GM23338 (cell line): ENCODE measurements around the gene SYT2. TPM values are rescaled to one million over a fixed set of nuclear protein-coding genes. Genes with fewer than 3 reads are reported as not detected.

Experiments used
- ATAC-seq: fragments of 200-7000 bp; cut with Tn5 transposase; 3 replicates; pipeline ENCODE4 v1.9.1; 2020
- DNase-seq: peaks from one replicate; pipeline ENCODE4 v3.0.0-alpha.2; 2015; ENCODE audit warnings: low spot score
- H2AFZ ChIP-seq: fragments of 200-600 bp; sonication (generic); 2 replicates; pipeline ENCODE4 v1.8.0; 2016; ENCODE audit warnings: antibody characterized with exemption, mild to moderate bottlenecking, moderate library complexity
- H3F3A ChIP-seq: fragments of 200-600 bp; sonication (generic); replicated peaks from 2 replicates; pipeline ENCODE4 v1.8.0; 2017; ENCODE audit warnings: antibody characterized with exemption, mixed run types, low read depth
- H3K27ac ChIP-seq: fragments of 200-600 bp; sonication (generic); 2 replicates; pipeline ENCODE4 v1.6.1; 2016; ENCODE audit warnings: low read depth
- H3K27me3 ChIP-seq: fragments of 200-600 bp; sonication (generic); 2 replicates; pipeline ENCODE4 v1.8.0; 2016; ENCODE audit warnings: mild to moderate bottlenecking, mixed run types, moderate library complexity; ENCODE audit not compliant: insufficient read depth
- H3K36me3 ChIP-seq: fragments of 200-600 bp; sonication (generic); 2 replicates; pipeline ENCODE4 v1.8.0; 2016; ENCODE audit warnings: mild to moderate bottlenecking; ENCODE audit not compliant: insufficient read depth
- H3K4me1 ChIP-seq: fragments of 200-600 bp; sonication (generic); 2 replicates; pipeline ENCODE4 v1.8.0; 2016; ENCODE audit warnings: mild to moderate bottlenecking, moderate library complexity; ENCODE audit not compliant: insufficient read depth
- H3K4me2 ChIP-seq: fragments of 200-600 bp; sonication (generic); 2 replicates; pipeline ENCODE4 v1.7.1; 2017; ENCODE audit warnings: mixed run types
- H3K4me3 ChIP-seq: fragments of 200-600 bp; sonication (generic); 2 replicates; pipeline ENCODE4 v1.6.1; 2016; ENCODE audit warnings: mixed run types
- H3K79me2 ChIP-seq: fragments of 200-600 bp; sonication (generic); replicated peaks from 2 replicates; pipeline ENCODE4 v1.8.0; 2017; ENCODE audit warnings: mild to moderate bottlenecking; ENCODE audit not compliant: insufficient read depth
- H3K9me2 ChIP-seq: fragments of 200-600 bp; sonication (generic); 2 replicates; pipeline ENCODE4 v1.8.0; 2017; ENCODE audit not compliant: insufficient read depth
- H4K20me1 ChIP-seq: fragments of 200-600 bp; sonication (generic); replicated peaks from 2 replicates; pipeline ENCODE4 v1.8.0; 2017; ENCODE audit warnings: mild to moderate bottlenecking; ENCODE audit not compliant: insufficient read depth
- H3K27ac Mint-ChIP-seq: 2 replicates; pipeline ENCODE4 v1.8.0; 2020; ENCODE audit warnings: inconsistent platforms, mild to moderate bottlenecking, moderate library complexity, mixed read lengths
- H3K27me3 Mint-ChIP-seq: 3 replicates; pipeline ENCODE4 v1.8.0; 2022; ENCODE audit warnings: low read depth, mild to moderate bottlenecking, moderate library complexity, mixed read lengths, inconsistent platforms; ENCODE audit not compliant: insufficient read depth, poor library complexity
- H3K36me3 Mint-ChIP-seq: 3 replicates; pipeline ENCODE4 v1.8.0; 2021; ENCODE audit warnings: low read depth, mild to moderate bottlenecking, inconsistent platforms, moderate library complexity, mixed read lengths
- H3K4me1 Mint-ChIP-seq: 3 replicates; pipeline ENCODE4 v1.8.0; 2020; ENCODE audit warnings: mild to moderate bottlenecking, inconsistent platforms, mixed read lengths
- H3K4me3 Mint-ChIP-seq: 3 replicates; pipeline ENCODE4 v1.8.0; 2021; ENCODE audit warnings: moderate library complexity, mild to moderate bottlenecking, inconsistent platforms, mixed read lengths
- H3K9me3 Mint-ChIP-seq: 3 replicates; pipeline ENCODE4 v1.8.0; 2020; ENCODE audit warnings: moderate library complexity, mild to moderate bottlenecking, inconsistent platforms, mixed read lengths
- CREB1 ChIP-seq: fragments of 250-450 bp; sonication (Bioruptor Pico); IDR thresholded peaks from 2 replicates; pipeline ENCODE4 v1.5.0; 2020; ENCODE audit warnings: low read depth, mild to moderate bottlenecking, moderate library complexity
- CTCF ChIP-seq, 2 experiments: fragments of 200-600 bp in 1 of 2; sonication (generic) in 1 of 2; conservative IDR thresholded peaks; 2 replicates each; pipeline versions ENCODE4 v1.5.1 to v1.6.1; 2016 to 2017; ENCODE audit warnings: antibody characterized with exemption in 2 of 2, low read depth in 2 of 2, mild to moderate bottlenecking in 2 of 2, moderate library complexity in 1 of 2
- ETS1 ChIP-seq: IDR thresholded peaks from 2 replicates; pipeline ENCODE4 v1.6.1; 2016; ENCODE audit warnings: antibody characterized with exemption
- EZH2 ChIP-seq: fragments of 200-600 bp; sonication (generic); IDR thresholded peaks from one replicate; pipeline ENCODE4 v1.8.0; 2017; ENCODE audit warnings: antibody characterized with exemption, mild to moderate bottlenecking, low read depth; ENCODE audit not compliant: unreplicated experiment
- EZH2phosphoT487 ChIP-seq: fragments of 200-600 bp; sonication (generic); IDR thresholded peaks from one replicate; pipeline ENCODE4 v1.8.1; 2018; ENCODE audit warnings: antibody characterized with exemption; ENCODE audit not compliant: unreplicated experiment
- JUNB ChIP-seq: IDR thresholded peaks from one replicate; pipeline ENCODE4 v1.6.1; 2016; ENCODE audit warnings: antibody characterized with exemption; ENCODE audit not compliant: unreplicated experiment
- NANOG ChIP-seq: IDR thresholded peaks from 2 replicates; pipeline ENCODE4 v1.6.1; 2016; ENCODE audit warnings: antibody characterized with exemption, borderline replicate concordance
- POLR2AphosphoS5 ChIP-seq: IDR thresholded peaks from 2 replicates; pipeline ENCODE4 v1.6.1; 2016; ENCODE audit warnings: antibody characterized with exemption, low read depth
- REST ChIP-seq: IDR thresholded peaks from one replicate; pipeline ENCODE4 v1.6.1; 2018; ENCODE audit warnings: antibody characterized with exemption; ENCODE audit not compliant: unreplicated experiment
- STAT1 ChIP-seq: IDR thresholded peaks from one replicate; pipeline ENCODE4 v1.6.1; 2016; ENCODE audit warnings: antibody characterized with exemption; ENCODE audit not compliant: unreplicated experiment
- ZNF114 ChIP-seq: fragments of 250-450 bp; sonication (Bioruptor Pico); IDR thresholded peaks from 2 replicates; pipeline ENCODE4 v1.5.0; 2020; ENCODE audit warnings: mild to moderate bottlenecking, moderate library complexity
- ZNF331 ChIP-seq: fragments of 250-450 bp; sonication (Bioruptor Pico); IDR thresholded peaks from 2 replicates; pipeline ENCODE4 v1.5.0; 2020; ENCODE audit warnings: low read depth, mild to moderate bottlenecking, moderate library complexity
- ZNF462 ChIP-seq: fragments of 250-450 bp; sonication (Bioruptor Pico); IDR thresholded peaks from 2 replicates; pipeline ENCODE4 v1.5.0; 2020; ENCODE audit warnings: mild to moderate bottlenecking, moderate library complexity
- polyA plus RNA-seq: library from polyadenylated mRNA; unstranded; fragments of >200 nt; fragmentation: Nextera tagmentation; extraction: Ambion mirVana; gene quantifications from 2 replicates; pipeline ENCODE4 v1.2.1, GENCODE V29; 2016
- total RNA-seq: library from RNA; depleted of rRNA; stranded (reverse); fragments of >200 nt; shearing (Covaris generic); gene quantifications from 2 replicates; pipeline ENCODE4 v1.2.3, GENCODE V29; 2014

The SYT2 gene
- total and polyA plus RNA-seq, 2 experiments from 2014 or later = 2.4 to 12.5 TPM

GRCh38 chr1:202624781-202625108 lies 85.5 kb downstream of the SYT2 start:
- peaks cover 6% of the 10 kb centered on the region for H3K27me3 Mint-ChIP-seq
- H3K9me3 Mint-ChIP-seq = no peaks in the 10 kb centered on the region
- H3K4me3 Mint-ChIP-seq = no peak overlapping the region
- Histone ChIP-seq H3K9me2 (no peaks in the 10 kb centered on the region), H2AFZ (no peak overlapping the region), H3K27ac (no peak overlapping the region), H3K79me2 (no peaks in the 10 kb centered on the region), H3K4me2 (no peak overlapping the region), H3K4me3 (no peak overlapping the region), H3K4me1 (peaks cover 12% of the 10 kb centered on the region; the same call in 1 of the 2 replicates), H4K20me1 (no peaks in the 10 kb centered on the region; the same call in 1 of the 2 replicates), H3K36me3 (no peaks in the 10 kb centered on the region), H3K27me3 (no peaks in the 10 kb centered on the region), H3F3A (0 out of 2 replicates have a peak, but pooled peaks cover 6% of the 10 kb centered on the region)
- ATAC-seq (no peak), DNase-seq (no peak)
- H3K4me1 Mint-ChIP-seq = peaks cover 24% of the 10 kb centered on the region
- TF ChIP-seq ZNF331 (CRISPR knock-in tag) (no peak), ZNF114 (CRISPR knock-in tag) (no peak), CREB1 (CRISPR knock-in tag) (no peak), JUNB (no peak), STAT1 (no peak), NANOG (no peak), EZH2 (no peak), POLR2AphosphoS5 (no peak), CTCF (conservative IDR thresholded peaks at IDR 0.05; ENCODE audit: low read depth in 2 of 2) (no peak), EZH2phosphoT487 (no peak), ZNF462 (CRISPR knock-in tag) (no peak), REST (no peak), ETS1 (no peak)
- no peaks in the 10 kb centered on the region for H3K36me3 Mint-ChIP-seq
- H3K27ac Mint-ChIP-seq = no peak overlapping the region
